Measurements from ENCODE around the gene AGBL1.

DNA sequence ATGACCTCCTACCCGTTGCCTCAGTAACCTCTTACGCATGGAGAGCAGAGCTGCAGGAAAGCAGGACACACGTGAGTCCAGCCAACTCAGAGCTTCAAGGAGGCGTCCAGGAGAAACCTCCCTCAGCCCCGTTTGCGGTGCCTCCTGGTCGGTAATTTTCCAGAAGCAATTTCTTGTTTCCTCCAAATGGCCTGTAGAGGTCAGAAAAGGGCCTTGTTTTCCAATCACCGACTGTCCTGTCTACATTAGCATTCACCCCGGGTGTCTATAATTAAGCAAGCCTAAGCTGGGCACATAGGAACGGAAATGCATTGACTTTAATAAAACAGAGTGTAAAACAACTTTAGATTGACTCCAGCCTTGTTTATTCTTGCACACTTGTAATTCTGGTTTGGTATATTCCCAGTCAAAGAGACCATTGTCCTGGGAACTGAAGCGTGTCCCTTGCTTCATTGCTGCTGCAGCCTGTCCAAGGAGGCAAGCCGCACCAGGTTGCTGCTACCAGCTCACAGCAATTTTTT, 836.2 kb downstream of the AGBL1 start:
- TF ChIP-seq, protein P1, sequence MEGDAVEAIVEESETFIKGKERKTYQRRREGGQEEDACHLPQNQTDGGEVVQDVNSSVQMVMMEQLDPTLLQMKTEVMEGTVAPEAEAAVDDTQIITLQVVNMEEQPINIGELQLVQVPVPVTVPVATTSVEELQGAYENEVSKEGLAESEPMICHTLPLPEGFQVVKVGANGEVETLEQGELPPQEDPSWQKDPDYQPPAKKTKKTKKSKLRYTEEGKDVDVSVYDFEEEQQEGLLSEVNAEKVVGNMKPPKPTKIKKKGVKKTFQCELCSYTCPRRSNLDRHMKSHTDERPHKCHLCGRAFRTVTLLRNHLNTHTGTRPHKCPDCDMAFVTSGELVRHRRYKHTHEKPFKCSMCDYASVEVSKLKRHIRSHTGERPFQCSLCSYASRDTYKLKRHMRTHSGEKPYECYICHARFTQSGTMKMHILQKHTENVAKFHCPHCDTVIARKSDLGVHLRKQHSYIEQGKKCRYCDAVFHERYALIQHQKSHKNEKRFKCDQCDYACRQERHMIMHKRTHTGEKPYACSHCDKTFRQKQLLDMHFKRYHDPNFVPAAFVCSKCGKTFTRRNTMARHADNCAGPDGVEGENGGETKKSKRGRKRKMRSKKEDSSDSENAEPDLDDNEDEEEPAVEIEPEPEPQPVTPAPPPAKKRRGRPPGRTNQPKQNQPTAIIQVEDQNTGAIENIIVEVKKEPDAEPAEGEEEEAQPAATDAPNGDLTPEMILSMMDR (IDR thresholded peaks at IDR 0.05): peak in 1 of 7 experiments; percentile 16
- TF ChIP-seq POLR2AphosphoS5 (IDR thresholded peaks at IDR 0.05) (no peak), EP300 (IDR thresholded peaks at IDR 0.05) (no peak), POLR2A (IDR thresholded peaks at IDR 0.05) (no peak)
